ENCODE data around the gene MED13L.
A peak's percentile ranks its signal among the peaks of the same experiment; 100 is the strongest.
"Not testable (repeated sequence)": the region's sequence is repeated elsewhere in the genome, so short reads cannot be mapped to it uniquely, and the experiment has no call there.

MED13L gene

GRCh38 chr12:116245189-116245588, 32.3 kb downstream of the MED13L start:
- no peak for DNase-seq

- DNase-seq: no peak
These were observed 32.9 kb downstream of the MED13L start for GRCh38 chr12:116244474-116245090.

DNA sequence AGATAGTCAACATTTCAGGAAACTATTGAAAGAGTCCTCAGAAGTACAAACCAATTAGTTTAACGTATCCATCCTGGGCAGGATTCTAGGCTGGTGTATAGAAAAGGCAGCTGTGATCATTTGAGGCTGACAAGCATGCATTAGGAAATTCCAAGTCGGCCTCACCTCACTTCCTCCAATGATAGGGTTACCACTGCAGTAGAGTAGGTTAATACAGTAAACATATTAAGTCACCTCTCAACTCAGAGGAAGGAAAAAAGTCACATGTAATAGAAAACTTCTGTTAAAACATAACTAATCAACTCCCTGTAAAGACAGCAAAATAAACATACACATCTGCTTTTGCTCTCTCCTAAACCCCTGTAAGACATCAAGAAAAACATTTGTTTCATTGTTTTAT, 33.5 kb downstream of the MED13L start:
- DNase-seq: no peak

DNA sequence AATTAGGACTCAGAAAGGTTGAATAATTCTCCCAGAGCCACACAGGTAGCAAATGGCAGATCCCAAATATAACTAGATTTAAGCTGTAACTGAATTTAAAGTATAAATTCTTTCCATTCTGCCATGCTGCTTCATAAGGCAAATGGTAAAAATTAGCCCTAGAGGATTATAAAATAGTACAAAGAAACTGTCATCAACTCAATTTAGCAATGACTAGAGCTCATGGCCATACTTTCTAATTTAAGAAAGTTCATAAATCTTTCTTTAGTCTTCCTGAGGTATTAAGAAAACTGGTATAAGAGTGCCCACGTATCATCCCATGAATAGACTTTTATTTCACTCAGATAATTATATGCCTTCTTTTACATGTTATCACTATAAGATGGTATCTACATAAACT, 34.8 kb downstream of the MED13L start:
- DNase-seq: no peak

DNA sequence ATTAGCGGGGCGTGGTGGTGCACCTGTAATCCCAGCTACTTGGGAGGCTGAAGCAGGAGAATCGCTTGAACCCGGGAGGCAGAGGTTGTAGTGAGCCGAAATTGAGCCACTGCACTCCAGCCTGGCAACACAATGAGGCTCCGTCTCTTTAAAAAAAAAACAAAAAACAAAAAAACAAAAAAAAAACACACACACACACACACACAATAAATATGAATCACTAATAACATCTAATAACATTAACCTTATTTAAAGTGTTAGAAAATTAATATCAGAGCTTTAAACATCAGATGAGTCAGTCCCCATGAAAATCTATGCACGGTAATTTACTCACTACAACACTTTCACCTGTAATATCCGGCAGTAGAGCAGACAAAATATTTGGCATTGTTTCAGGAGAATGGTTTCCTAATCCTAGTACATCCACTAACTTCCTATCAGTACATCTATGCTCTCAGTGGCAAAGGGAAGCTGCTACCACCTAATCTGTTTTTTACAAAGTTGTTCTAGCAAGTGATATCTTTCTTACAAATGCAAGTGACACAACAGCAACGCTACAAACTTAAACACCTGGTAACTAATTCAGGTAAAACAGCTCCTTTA, 36.2 kb downstream of the MED13L start:
- no peak for DNase-seq

GRCh38 chr12:116238570-116239119, 38.8 kb downstream of the MED13L start:
- DNase-seq: not testable (repeated sequence)

DNA sequence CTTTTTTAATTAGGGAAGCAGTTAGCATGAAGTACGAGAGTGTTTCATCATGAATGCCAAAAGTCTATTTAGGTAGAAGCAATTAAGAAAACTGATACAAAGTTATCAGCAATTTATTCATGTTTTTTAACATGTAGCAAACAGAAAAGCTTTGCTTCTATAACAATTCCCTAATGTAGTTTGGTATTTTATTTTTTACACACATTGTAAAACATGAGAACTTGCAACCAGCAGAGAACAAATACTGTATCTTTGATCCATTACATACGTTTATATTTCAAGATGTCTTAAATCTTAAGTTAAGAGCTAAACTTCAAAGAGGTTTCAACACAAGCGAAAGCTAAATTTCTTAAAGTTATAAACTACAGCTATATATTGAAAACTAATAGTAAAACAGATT, 39.3 kb downstream of the MED13L start:
- DNase-seq: no peak

DNA sequence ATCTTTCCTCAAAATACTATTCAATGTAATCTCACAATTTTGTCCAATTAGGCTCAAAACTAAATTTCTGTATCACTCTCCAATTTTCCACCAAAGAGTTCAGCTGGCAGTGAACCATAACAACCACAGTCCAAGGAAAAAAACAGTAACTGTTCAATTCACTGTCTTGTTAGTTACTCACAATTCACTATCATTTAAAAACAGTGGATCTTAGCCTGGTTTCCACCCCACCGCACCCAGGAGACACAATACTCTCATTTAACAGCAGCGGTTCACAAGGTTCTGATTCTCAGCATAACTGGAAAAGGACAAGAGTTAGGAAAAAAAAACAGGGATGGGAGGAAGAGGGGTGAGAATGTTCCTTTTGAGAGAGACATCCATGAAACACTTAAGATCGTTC, 40.5 kb downstream of the MED13L start:
- DNase-seq: no peak

DNA sequence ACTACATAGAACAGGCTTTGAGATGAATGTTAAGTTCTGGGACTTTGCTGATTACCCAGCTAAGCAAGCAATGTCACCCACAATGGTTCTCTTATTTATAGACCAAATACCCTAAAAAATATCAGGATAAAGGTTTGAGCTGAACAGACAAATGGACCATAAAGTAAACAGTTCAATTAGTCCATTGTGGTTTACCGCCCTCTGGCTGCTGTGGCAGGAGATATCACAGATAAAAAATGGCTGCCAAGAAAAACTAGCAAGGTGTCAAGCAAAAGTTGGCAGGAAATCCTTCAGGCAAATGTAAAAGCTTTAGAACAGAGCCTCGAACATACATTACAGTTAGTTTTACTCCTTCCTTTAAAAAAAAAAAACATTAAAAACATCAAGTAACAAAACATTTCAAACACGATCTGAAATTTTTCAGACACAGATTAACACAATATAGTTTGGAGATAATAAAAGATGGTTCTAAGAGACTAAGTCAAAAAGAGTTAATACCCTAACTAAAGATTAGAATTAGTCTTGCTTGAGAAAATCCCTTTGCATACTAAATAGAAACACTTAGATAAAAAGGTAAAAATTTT, 41.3 kb downstream of the MED13L start:
- peak; percentile 38 for DNase-seq

DNA sequence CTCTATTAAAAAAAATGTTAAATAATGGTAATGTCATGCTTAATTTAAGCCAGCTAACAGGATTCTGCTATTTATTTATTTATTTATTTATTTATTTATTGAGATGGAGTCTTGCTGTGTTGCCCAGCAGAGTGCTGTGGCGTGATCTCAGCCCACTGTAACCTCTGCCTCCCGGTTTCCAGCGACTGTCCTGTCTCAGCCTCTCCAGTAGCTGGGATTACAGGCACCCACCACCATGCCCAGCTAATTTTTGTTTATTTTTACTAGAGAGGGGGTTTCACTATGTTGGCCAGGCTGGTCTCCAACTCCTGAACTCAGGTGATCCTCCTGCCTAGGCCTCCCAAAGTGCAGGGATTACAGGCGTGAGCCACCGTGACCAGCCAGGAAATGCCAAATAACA, 43.3 kb downstream of the MED13L start:
- DNase-seq: not testable (repeated sequence)

DNA sequence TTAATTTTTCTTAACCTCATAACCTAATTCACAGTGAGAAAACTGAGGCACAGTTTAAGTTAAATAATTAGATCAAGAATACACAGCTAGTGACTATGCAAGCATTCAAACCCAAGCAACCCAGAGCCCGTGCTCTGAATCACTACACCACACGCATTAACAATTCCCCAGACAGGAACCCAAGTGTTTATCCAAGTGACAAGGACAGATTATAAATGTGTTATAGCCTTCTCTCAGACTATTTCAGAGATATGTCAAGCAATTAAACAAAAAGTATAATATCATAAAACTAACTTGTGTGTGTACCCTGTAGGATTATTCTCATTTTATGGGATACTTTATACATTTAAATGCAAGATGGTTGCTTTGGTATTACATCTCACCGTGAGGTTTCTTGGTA, 43.8 kb downstream of the MED13L start:
- DNase-seq: no peak

- no peak for DNase-seq
These were observed 49.7 kb downstream of the MED13L start for GRCh38 chr12:116227811-116228210.

- DNase-seq: no peak
These were observed 51.5 kb downstream of the MED13L start for GRCh38 chr12:116226026-116226425.

- DNase-seq: no peak
These were observed 55.1 kb downstream of the MED13L start for GRCh38 chr12:116222358-116222757.

- DNase-seq: no peak
These were observed 56.7 kb downstream of the MED13L start for GRCh38 chr12:116220756-116221155.

- DNase-seq: no peak
These were observed 60.3 kb downstream of the MED13L start for GRCh38 chr12:116217045-116217735.

- DNase-seq: no peak
These were observed 61.3 kb downstream of the MED13L start for GRCh38 chr12:116216022-116216756.

- no peak for DNase-seq
These were observed 62.5 kb downstream of the MED13L start for GRCh38 chr12:116215023-116215422.

DNA sequence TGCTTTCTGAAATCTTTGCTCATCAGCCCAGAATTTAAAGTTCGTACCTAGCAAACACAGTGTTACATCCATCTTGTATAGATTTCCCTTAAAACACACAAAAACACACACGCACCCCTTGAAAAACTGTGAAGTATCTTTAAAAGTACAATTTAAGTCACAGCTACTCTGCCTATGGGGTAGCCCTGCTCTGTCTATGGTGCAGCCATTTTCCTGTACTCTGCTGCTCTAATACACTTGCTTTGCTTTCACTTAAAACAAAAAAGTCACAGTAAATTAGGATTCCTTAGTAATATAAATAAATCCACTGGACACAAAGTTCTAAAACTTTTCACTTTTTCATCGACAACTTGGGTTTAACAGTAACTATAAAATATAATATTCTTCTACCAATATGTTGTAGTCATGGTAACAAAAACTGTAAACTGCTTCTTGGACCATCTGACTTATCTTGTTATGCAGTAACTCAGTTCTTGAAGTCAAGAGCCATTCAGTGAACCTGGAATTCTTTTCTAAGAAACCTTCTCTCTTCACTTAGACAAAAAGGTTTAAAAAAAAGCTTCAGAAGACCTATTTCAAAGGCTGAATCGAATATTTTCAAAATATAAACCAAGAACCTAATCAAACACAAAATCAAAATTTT, 63.5 kb downstream of the MED13L start:
- DNase-seq: no peak

- no peak for DNase-seq
These were observed 64.5 kb downstream of the MED13L start for GRCh38 chr12:116213014-116213413.

DNA sequence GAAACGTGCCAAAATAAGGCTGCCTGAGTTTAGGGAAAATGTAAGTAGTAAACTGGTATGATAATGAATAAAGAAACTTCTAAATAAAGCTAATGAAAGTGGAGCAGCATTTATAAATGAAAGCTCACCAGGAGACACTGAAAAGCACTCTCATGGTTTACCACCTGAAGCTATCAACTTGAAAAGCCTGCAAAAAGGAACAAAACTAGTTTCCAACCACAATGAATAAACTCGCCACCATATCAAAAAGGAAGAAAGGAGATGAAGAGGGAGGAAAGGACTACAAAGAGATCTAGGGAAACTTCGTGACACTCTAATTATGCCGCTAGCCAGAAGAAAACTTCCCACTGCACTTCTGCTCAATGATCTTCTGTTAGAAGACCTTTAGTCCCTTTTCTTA, 66.7 kb downstream of the MED13L start:
- no peak for DNase-seq

DNA sequence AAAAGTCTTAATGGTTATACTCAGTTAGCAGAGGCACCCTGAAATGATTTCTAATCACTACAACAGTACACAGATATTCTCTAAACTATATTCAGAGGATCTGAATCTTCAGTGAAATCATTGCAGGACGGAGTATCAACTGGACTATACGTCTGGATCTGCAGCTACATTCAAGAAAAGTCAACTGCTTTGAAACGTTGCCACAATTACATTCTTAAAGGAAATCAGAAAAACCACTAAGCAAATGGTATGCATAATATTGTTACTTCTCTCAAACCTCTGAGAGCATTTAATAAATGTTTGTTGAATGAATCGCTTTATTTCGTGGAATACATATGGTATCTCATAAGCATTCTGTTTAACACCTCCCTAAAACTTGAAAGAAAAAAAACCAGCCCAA, 67.4 kb downstream of the MED13L start:
- DNase-seq: no peak

- no peak for DNase-seq
These were observed 68.0 kb downstream of the MED13L start for GRCh38 chr12:116209503-116209902.

Data from CD4-positive, alpha-beta T cell treated with Interleukin-15 for 1 hour (primary cell).